ENCODE results near the gene ASPHD1.

GRCh38 chr16:29898135-29898803 is 2.0 kb upstream of the ASPHD1 start:
- TF ChIP-seq, protein P1, sequence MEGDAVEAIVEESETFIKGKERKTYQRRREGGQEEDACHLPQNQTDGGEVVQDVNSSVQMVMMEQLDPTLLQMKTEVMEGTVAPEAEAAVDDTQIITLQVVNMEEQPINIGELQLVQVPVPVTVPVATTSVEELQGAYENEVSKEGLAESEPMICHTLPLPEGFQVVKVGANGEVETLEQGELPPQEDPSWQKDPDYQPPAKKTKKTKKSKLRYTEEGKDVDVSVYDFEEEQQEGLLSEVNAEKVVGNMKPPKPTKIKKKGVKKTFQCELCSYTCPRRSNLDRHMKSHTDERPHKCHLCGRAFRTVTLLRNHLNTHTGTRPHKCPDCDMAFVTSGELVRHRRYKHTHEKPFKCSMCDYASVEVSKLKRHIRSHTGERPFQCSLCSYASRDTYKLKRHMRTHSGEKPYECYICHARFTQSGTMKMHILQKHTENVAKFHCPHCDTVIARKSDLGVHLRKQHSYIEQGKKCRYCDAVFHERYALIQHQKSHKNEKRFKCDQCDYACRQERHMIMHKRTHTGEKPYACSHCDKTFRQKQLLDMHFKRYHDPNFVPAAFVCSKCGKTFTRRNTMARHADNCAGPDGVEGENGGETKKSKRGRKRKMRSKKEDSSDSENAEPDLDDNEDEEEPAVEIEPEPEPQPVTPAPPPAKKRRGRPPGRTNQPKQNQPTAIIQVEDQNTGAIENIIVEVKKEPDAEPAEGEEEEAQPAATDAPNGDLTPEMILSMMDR (conservative IDR thresholded peaks at IDR 0.05; ENCODE audit: low read depth, low read length) = no peak
- no peak for TF ChIP-seq EZH2 (IDR thresholded peaks at IDR 0.05; ENCODE audit: low read length, unreplicated experiment)
